H9 (cell line): ENCODE results near the gene GOLGA1. TPM values are rescaled to one million over a fixed set of nuclear protein-coding genes. Genes with fewer than 3 reads are reported as not detected.

ENCODE experiments used
- DNase-seq: peaks from one replicate; pipeline ENCODE4 v3.0.0-alpha.2; 2017
- H2AFZ ChIP-seq: one replicate; pipeline ENCODE4 v1.6.1; 2013; ENCODE audit warnings: mild to moderate bottlenecking, low read length, control low read depth, moderate library complexity
- H2AK5ac ChIP-seq: 2 replicates; pipeline ENCODE4 v1.6.1; 2013; ENCODE audit warnings: low read length, control low read depth, mixed read lengths; ENCODE audit not compliant: insufficient read length
- H2BK120ac ChIP-seq: one replicate; pipeline ENCODE4 v1.6.1; 2013; ENCODE audit warnings: low read depth, mild to moderate bottlenecking, low read length, control low read depth, inconsistent platforms; ENCODE audit not compliant: poor library complexity, severe bottlenecking
- H2BK12ac ChIP-seq: 2 replicates; pipeline ENCODE4 v1.6.1; 2013; ENCODE audit warnings: low read length, control low read depth, mixed read lengths, low read depth; ENCODE audit not compliant: insufficient read length
- H2BK15ac ChIP-seq: 2 replicates; pipeline ENCODE4 v1.6.1; 2013; ENCODE audit warnings: low read depth, low read length, control low read depth
- H2BK20ac ChIP-seq: one replicate; pipeline ENCODE4 v1.6.1; 2013; ENCODE audit warnings: low read depth, mild to moderate bottlenecking, low read length, control low read depth, inconsistent platforms; ENCODE audit not compliant: poor library complexity, severe bottlenecking
- H2BK5ac ChIP-seq: 2 replicates; pipeline ENCODE4 v1.6.1; 2013; ENCODE audit warnings: low read length, control low read depth, mixed read lengths; ENCODE audit not compliant: insufficient read length
- H3K14ac ChIP-seq: 2 replicates; pipeline ENCODE4 v1.6.1; 2013; ENCODE audit warnings: low read length, control low read depth; ENCODE audit not compliant: insufficient read depth
- H3K18ac ChIP-seq: 2 replicates; pipeline ENCODE4 v1.6.1; 2013; ENCODE audit warnings: low read depth, mild to moderate bottlenecking, mixed read lengths, low read length, control low read depth; ENCODE audit not compliant: insufficient read length
- H3K23ac ChIP-seq: 2 replicates; pipeline ENCODE4 v1.6.1; 2013; ENCODE audit warnings: low read length, control low read depth, mixed read lengths, low read depth; ENCODE audit not compliant: insufficient read length
- H3K23me2 ChIP-seq: 2 replicates; pipeline ENCODE4 v1.6.1; 2013; ENCODE audit warnings: low read depth, mild to moderate bottlenecking, mixed read lengths, low read length, control low read depth; ENCODE audit not compliant: insufficient read length, poor library complexity, severe bottlenecking
- H3K27ac ChIP-seq: 2 replicates; pipeline ENCODE4 v1.5.1; 2013; ENCODE audit warnings: low read length, control low read depth, mixed read lengths, low read depth; ENCODE audit not compliant: insufficient read length
- H3K27me3 ChIP-seq: 2 replicates; pipeline ENCODE4 v1.6.1; 2013; ENCODE audit warnings: low read length, control low read depth, inconsistent platforms; ENCODE audit not compliant: insufficient read depth
- H3K4ac ChIP-seq: 2 replicates; pipeline ENCODE4 v1.6.1; 2013; ENCODE audit warnings: low read depth, mild to moderate bottlenecking, control low read depth, inconsistent platforms, low read length, moderate library complexity
- H3K4me1 ChIP-seq: 2 replicates; pipeline ENCODE4 v1.6.1; 2013; ENCODE audit warnings: low read length, control low read depth, inconsistent platforms; ENCODE audit not compliant: insufficient read depth
- H3K4me2 ChIP-seq: 2 replicates; pipeline ENCODE4 v1.6.1; 2013; ENCODE audit warnings: low read length, control low read depth, mixed read lengths; ENCODE audit not compliant: insufficient read length, insufficient read depth
- H3K56ac ChIP-seq: 2 replicates; pipeline ENCODE4 v1.6.1; 2013; ENCODE audit warnings: low read depth, mild to moderate bottlenecking, mixed read lengths, low read length, control low read depth; ENCODE audit not compliant: insufficient read length
- H3K79me1 ChIP-seq: 2 replicates; pipeline ENCODE4 v1.6.1; 2013; ENCODE audit warnings: low read depth, mild to moderate bottlenecking, moderate library complexity, low read length, control low read depth, inconsistent platforms; ENCODE audit not compliant: insufficient read depth, poor library complexity, severe bottlenecking
- H3K79me2 ChIP-seq: 2 replicates; pipeline ENCODE4 v1.6.1; 2013; ENCODE audit warnings: low read length, control low read depth, inconsistent platforms; ENCODE audit not compliant: insufficient read depth
- H3K9ac ChIP-seq: 2 replicates; pipeline ENCODE4 v1.6.1; 2013; ENCODE audit warnings: low read length, control low read depth, mixed read lengths; ENCODE audit not compliant: insufficient read length; ENCODE audit errors: extremely low read depth
- H3K9me3 ChIP-seq: one replicate; pipeline ENCODE4 v1.6.1; 2013; ENCODE audit warnings: low read depth, low read length, inconsistent platforms; ENCODE audit not compliant: control insufficient read depth
- H3T11ph ChIP-seq: one replicate; pipeline ENCODE4 v1.6.1; 2013; ENCODE audit warnings: mild to moderate bottlenecking, low read length, control low read depth, inconsistent platforms
- H4K20me1 ChIP-seq: one replicate; pipeline ENCODE4 v1.6.1; 2013; ENCODE audit not compliant: control insufficient read depth, insufficient read length, insufficient read depth
- H4K5ac ChIP-seq: 2 replicates; pipeline ENCODE4 v1.6.1; 2013; ENCODE audit warnings: low read depth, mild to moderate bottlenecking, mixed read lengths, low read length, control low read depth; ENCODE audit not compliant: insufficient read length
- H4K8ac ChIP-seq: replicated peaks from 2 replicates; pipeline ENCODE4 v1.6.1; 2013; ENCODE audit warnings: low read length, control low read depth, mixed read lengths, low read depth; ENCODE audit not compliant: insufficient read length
- H4K91ac ChIP-seq: 2 replicates; pipeline ENCODE4 v1.6.1; 2013; ENCODE audit warnings: low read depth, mild to moderate bottlenecking, moderate library complexity, mixed read lengths, low read length, control low read depth; ENCODE audit not compliant: insufficient read length
- H3K27ac Mint-ChIP-seq, 3 experiments: 2 replicates in 2 of 3; 3 replicates in 1 of 3; pipeline ENCODE4 v1.8.0; 2020 to 2021; ENCODE audit warnings: mixed read lengths in 3 of 3, mild to moderate bottlenecking in 1 of 3, moderate library complexity in 1 of 3
- H3K27me3 Mint-ChIP-seq: 2 replicates; pipeline ENCODE4 v1.8.0; 2021; ENCODE audit warnings: low read depth, mild to moderate bottlenecking, moderate library complexity, mixed read lengths
- H3K36me3 Mint-ChIP-seq, 3 experiments: 2 replicates in 2 of 3; 3 replicates in 1 of 3; pipeline ENCODE4 v1.8.0; 2020 to 2021; ENCODE audit warnings: low read depth in 3 of 3, mixed read lengths in 3 of 3; ENCODE audit not compliant: insufficient read depth in 1 of 3
- H3K4me1 Mint-ChIP-seq, 2 experiments: 2 replicates each; pipeline ENCODE4 v1.8.0; 2020; ENCODE audit warnings: mixed read lengths in 2 of 2
- H3K4me3 Mint-ChIP-seq, 2 experiments: 2 replicates in 1 of 2; 3 replicates in 1 of 2; pipeline ENCODE4 v1.8.0; 2020 to 2021; ENCODE audit warnings: mild to moderate bottlenecking in 2 of 2, mixed read lengths in 2 of 2, moderate library complexity in 1 of 2
- H3K9me3 Mint-ChIP-seq, 2 experiments: 2 replicates in 1 of 2; 3 replicates in 1 of 2; pipeline ENCODE4 v1.8.0; 2020; ENCODE audit warnings: mild to moderate bottlenecking in 2 of 2, mixed read lengths in 2 of 2, moderate library complexity in 1 of 2
- CTCF ChIP-seq: fragments of 200-600 bp; sonication (generic); conservative IDR thresholded peaks from 3 replicates; pipeline ENCODE4 v1.8.0; 2021; ENCODE audit warnings: antibody characterized with exemption, mild to moderate bottlenecking
- WGBS: extraction: QIAGEN DNeasy Blood & Tissue Kit; methylation state at CpG from one replicate; pipeline ENCODE4 v1.1.7; 2013; ENCODE audit warnings: missing lambda C conversion rate, low lambda C conversion rate, mixed read lengths; ENCODE audit not compliant: insufficient read length; ENCODE audit errors: extremely low coverage; 5-methylcytosine and 5-hydroxymethylcytosine counted together
- total RNA-seq: library from RNA; stranded (reverse); gene quantifications from 2 replicates; pipeline ENCODE4 v1.2.1, GENCODE V29; 2021

GOLGA1 gene
- total RNA-seq, 1 experiment from 2014 or later = 7.6 TPM

DNA sequence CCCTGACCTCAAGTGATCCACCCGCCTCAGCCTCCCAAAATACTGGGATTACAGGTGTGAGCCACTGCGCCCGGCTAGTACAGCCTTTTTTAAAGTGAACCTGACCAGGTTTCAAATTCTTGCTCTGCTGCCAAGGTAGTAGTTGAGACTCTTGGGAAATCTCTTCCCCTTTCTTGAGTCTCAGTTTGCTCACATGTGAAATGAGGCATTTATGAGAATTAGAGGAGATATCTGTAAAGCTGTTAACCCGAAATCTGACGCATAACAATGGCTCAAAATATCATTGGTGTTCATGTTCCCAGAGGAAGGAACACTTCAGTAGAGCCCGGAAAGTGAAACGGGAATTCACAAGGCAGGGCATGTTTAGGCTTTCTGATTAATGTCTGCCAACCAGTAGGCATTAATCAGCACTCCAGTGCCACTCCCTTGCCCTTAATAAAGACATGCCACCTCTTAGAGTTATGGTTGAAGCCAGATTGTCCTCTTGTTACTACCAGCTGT is 77.5 kb downstream of the GOLGA1 start:
- H3K23ac ChIP-seq = no peak overlapping the region
- no peak overlapping the region for H3K56ac ChIP-seq
- no peak overlapping the region for H3K14ac ChIP-seq
- no peak overlapping the region for H3K4ac ChIP-seq
- H2BK5ac ChIP-seq = no peak overlapping the region
- H3K23me2 ChIP-seq = peaks cover 11% of the 10 kb centered on the region
- no peaks in the 10 kb centered on the region for H3K27me3 ChIP-seq
- no peak overlapping the region for H2BK20ac ChIP-seq
- no peak overlapping the region for H4K91ac ChIP-seq
- H2AK5ac ChIP-seq = no peak overlapping the region
- no peaks in the 10 kb centered on the region for H3K9me3 ChIP-seq
- H3K4me3 Mint-ChIP-seq = peak overlapping the region; percentile 11 to 30; a peak in 4 of 5 replicates
- no peak overlapping the region for H3K27ac ChIP-seq
- WGBS = no CpG with 5 or more reads among the region's 7 CpGs
- no peak for TF ChIP-seq CTCF
- H4K20me1 ChIP-seq = no peaks in the 10 kb centered on the region
- H3K36me3 Mint-ChIP-seq = peaks cover 30 to 31% (median 31%) of the 10 kb centered on the region in 3 experiments
- H3K27ac Mint-ChIP-seq = peak overlapping the region in 2 of 3 experiments; percentile 13 to 22; a peak in 2 of 7 replicates
- no peak for DNase-seq
- H3K4me1 ChIP-seq = peaks cover 5% of the 10 kb centered on the region; the same call in 1 of the 2 replicates
- no peaks in the 10 kb centered on the region; a peak in 2 of 5 replicates for H3K9me3 Mint-ChIP-seq
- no peak overlapping the region for H2AFZ ChIP-seq
- no peak overlapping the region for H2BK120ac ChIP-seq
- H3K79me2 ChIP-seq = peaks cover 20% of the 10 kb centered on the region; the same call in 1 of the 2 replicates
- H3K4me1 Mint-ChIP-seq = peaks cover 25 to 44% of the 10 kb centered on the region in 2 experiments
- no peak overlapping the region for H4K5ac ChIP-seq
- no peak overlapping the region for H2BK15ac ChIP-seq
- H3K27me3 Mint-ChIP-seq = no peaks in the 10 kb centered on the region
- no peak overlapping the region for H3K9ac ChIP-seq
- no peak overlapping the region for H3K4me2 ChIP-seq
- no peak overlapping the region for H3K18ac ChIP-seq
- H2BK12ac ChIP-seq = no peak overlapping the region
- H3T11ph ChIP-seq = no peak overlapping the region
- no peak overlapping the region for H4K8ac ChIP-seq
- H3K79me1 ChIP-seq = peaks cover 4% of the 10 kb centered on the region
